22Rv1 (cell line): ENCODE results near the gene COL23A1.
"Not testable (repeated sequence)": the region's sequence is repeated elsewhere in the genome, so short reads cannot be mapped to it uniquely, and the experiment has no call there.

ENCODE experiments used
- H3K27ac ChIP-seq: fragments of 450-650 bp; 2 replicates; pipeline ENCODE4 v1.5.1; 2017
- ZFX ChIP-seq: fragments of 450-650 bp; IDR thresholded peaks from 2 replicates; pipeline ENCODE4 v1.6.1; 2017; ENCODE audit warnings: antibody characterized with exemption, borderline replicate concordance
- TF ChIP-seq, protein P1 (sequence below): fragments of 450-650 bp; IDR thresholded peaks from 2 replicates; pipeline ENCODE4 v1.5.1; 2017; ENCODE audit warnings: mild to moderate bottlenecking

The COL23A1 gene

DNA sequence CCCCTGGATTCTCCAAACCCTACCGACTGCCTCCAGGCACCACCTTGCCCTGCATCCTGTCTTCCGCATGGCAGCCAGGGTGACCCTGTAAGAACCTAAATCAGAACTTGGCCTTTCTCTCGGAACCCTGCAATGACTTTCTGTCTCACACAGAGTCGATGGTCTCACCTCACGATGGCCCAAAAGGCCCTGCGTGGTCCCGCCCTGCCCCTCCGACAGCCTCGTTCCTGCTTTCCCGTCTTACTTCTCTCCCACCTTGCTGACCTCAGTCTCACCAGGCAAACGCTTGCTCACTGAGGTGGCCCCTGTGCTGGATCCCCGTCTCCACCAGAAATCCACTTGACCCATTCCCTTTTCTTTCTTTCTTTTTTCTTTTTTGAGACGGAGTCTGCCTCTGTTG lies 214.8 kb downstream of the COL23A1 start:
- no peak for TF ChIP-seq ZFX
- TF ChIP-seq, protein P1, sequence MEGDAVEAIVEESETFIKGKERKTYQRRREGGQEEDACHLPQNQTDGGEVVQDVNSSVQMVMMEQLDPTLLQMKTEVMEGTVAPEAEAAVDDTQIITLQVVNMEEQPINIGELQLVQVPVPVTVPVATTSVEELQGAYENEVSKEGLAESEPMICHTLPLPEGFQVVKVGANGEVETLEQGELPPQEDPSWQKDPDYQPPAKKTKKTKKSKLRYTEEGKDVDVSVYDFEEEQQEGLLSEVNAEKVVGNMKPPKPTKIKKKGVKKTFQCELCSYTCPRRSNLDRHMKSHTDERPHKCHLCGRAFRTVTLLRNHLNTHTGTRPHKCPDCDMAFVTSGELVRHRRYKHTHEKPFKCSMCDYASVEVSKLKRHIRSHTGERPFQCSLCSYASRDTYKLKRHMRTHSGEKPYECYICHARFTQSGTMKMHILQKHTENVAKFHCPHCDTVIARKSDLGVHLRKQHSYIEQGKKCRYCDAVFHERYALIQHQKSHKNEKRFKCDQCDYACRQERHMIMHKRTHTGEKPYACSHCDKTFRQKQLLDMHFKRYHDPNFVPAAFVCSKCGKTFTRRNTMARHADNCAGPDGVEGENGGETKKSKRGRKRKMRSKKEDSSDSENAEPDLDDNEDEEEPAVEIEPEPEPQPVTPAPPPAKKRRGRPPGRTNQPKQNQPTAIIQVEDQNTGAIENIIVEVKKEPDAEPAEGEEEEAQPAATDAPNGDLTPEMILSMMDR, result no peak
- no peak overlapping the region for H3K27ac ChIP-seq

DNA sequence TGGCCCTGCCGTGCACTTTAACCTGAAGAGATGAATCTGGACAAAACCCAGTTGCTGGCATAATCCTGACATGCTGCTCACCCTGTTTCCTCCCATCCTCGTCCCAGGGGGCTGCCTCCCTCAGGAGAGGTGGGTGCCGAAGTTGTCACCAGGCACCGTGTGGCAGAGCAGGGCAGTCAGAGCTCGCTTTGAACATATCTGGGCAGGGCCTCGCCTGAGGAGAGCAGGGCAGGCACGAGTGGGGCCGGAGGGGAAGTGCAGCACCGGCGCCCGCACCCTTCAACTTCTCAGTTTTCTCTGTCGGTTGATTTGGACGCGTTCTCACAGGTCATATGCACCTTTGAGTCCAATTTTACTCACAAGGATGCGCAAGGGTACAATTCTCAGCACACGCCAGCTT lies 216.5 kb downstream of the COL23A1 start:
- no peak for TF ChIP-seq ZFX
- TF ChIP-seq, protein P1, result no peak
- no peak overlapping the region for H3K27ac ChIP-seq

DNA sequence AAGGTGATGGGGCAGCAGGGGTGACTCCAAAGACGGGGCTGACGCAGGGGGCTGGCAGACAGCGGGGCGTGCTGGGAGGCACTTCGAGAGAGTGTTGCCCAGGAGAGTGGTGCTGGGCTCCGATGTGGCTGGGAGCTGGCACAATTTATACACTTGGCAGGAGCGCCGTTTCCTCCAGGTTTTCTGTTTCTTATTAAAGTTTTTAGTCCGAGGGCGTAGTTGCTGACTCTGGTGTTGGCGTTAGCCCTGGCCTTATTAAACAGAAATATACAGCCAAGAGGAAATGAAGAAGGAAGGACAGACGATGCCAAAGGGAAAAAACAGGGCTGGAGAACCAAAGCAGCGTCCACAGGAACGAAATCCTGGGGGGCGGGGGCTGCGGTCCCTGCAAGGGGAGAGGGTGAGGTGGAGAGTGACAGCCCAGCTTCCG lies 218.0 kb downstream of the COL23A1 start:
- no peak overlapping the region for H3K27ac ChIP-seq
- TF ChIP-seq, protein P1, result no peak
- TF ChIP-seq ZFX, result no peak

DNA sequence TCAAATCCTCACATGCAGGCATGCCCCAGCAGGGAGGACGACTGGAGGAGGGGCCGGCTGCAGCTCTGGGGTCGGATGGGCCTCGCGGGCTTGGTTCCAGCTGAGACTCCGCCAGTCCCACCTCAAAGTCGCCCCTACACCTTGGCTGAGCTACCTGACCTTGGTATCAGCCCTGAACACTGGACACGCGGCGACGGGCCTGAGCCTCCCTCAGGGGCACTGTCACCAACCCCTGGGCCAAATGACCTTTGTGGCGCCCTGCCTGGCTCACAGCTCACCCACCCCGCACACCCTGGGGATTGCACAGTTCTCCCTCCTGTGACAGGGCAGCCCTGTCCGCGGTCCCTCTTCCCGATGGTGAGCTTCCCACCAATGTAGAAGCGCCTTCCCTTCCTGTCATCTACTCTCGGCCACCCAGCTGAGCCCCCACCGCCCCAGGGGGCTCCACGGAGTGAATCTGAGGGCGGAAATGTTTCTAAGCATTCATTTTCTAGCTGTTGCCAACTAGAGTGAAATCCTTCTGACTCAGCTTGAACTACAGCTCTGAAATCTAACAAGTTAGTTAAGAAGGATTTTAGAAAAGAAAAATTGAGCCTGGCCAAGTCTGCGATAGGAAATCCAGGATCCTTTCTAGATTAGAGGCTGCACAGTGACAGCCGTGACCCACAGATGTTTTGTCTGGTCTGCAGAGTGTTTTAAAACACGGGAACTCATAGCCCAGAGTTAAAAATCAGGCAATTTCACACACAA lies 218.7 kb downstream of the COL23A1 start:
- no peak overlapping the region for H3K27ac ChIP-seq
- no peak for TF ChIP-seq ZFX
- TF ChIP-seq, protein P1, result no peak

DNA sequence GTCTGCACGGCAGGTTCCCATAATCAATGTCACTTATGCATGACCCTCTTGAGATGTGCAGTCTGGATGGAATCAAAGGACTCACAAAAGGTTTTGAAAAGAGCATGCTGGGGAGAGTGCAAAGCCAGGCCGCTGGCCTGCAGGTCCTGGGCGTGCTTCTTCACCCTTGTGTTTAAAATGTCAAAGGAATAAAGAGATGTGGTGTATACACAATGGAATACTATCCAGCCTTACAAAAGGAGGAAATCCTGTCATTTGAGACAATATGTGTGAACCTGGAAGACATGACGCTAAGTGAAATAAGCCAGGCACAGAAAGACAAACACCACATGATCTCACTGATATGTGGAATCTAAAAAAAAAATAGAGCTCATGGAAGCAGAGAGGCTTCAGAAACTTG lies 220.1 kb downstream of the COL23A1 start:
- TF ChIP-seq ZFX, result no peak
- TF ChIP-seq, protein P1, result no peak
- no peak overlapping the region for H3K27ac ChIP-seq

DNA sequence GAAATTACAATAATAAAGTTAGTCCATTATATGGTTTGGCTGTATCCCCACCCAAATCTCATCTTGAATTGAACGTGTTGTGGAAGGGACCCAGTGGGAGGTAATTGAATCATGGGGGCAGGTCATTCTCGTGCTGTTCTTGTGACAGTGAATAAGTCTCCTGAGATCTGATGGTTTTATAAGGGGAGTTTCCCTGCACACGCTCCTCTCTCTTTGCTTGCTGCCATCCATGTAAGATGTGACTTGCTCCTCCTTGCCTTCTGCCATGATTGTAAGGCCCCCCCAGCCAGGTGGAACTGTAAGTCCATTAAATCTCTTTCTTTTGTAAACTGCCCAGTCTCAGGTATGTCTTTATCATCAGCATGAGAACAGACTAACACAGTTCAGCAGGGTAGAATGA lies 220.7 kb downstream of the COL23A1 start:
- H3K27ac ChIP-seq, result not testable (repeated sequence)

DNA sequence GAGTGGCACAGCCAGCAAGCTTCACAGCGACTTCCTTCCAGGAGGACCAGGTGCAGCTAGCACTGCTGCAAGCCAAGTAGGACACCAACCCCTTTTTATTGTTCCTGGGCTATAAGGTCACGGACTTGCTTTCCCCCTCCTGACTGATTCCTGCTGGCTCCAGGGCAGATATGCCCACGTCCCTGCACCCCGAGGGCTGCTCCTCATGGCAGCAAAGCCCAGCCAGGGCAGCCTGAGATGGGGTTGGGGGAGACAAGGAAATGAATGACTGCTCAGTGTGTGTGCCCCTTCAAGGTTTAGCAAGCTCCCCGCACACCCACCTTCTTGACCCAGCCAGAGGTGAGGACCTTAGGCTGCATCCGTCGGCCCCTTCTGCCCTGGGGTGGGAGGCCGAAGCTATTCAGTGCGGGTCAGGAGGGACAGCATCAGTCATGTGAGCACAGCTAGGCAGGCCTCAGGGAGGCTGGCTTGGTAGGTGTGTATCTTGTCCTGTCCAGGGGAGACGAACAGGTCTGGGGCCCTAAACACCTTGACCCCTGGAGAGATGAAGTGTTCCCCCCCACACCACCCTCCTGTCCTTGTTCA lies 221.4 kb downstream of the COL23A1 start:
- H3K27ac ChIP-seq, result no peak overlapping the region
- no peak for TF ChIP-seq ZFX
- TF ChIP-seq, protein P1, result no peak
